Activated naive CD8-positive, alpha-beta T cell treated with anti-CD3 and anti-CD28 coated beads for 36 hours (primary cell): ENCODE data around the gene STPG4. TPM values are rescaled to one million over a fixed set of nuclear protein-coding genes. Genes with fewer than 3 reads are reported as not detected.

Experiments
- DNase-seq: peaks from one replicate; pipeline ENCODE4 v3.0.0; 2021
- H3K27ac Mint-ChIP-seq: one replicate; pipeline ENCODE4 v1.8.0; 2022; ENCODE audit warnings: mild to moderate bottlenecking, moderate library complexity, mixed read lengths
- H3K27me3 Mint-ChIP-seq: one replicate; pipeline ENCODE4 v1.8.0; 2022; ENCODE audit warnings: mild to moderate bottlenecking, mixed read lengths
- H3K36me3 Mint-ChIP-seq: one replicate; pipeline ENCODE4 v1.8.0; 2021; ENCODE audit warnings: mild to moderate bottlenecking, mixed read lengths
- H3K4me1 Mint-ChIP-seq: one replicate; pipeline ENCODE4 v1.8.0; 2021; ENCODE audit warnings: mixed read lengths
- H3K4me3 Mint-ChIP-seq: one replicate; pipeline ENCODE4 v1.8.0; 2022; ENCODE audit warnings: mild to moderate bottlenecking, moderate library complexity, mixed read lengths
- H3K9me3 Mint-ChIP-seq: one replicate; pipeline ENCODE4 v1.8.0; 2022; ENCODE audit warnings: mixed read lengths
- total RNA-seq, 2 experiments: library from RNA; stranded (reverse); gene quantifications; one replicate each; pipeline ENCODE4 v1.2.3, GENCODE V29; 2021

Gene STPG4
- total RNA-seq, 2 experiments from 2014 or later: not detected

- Mint-ChIP-seq H3K9me3 (no peaks in the 10 kb centered on the region), H3K4me3 (no peak overlapping the region), H3K4me1 (peaks cover 36% of the 10 kb centered on the region), H3K36me3 (peaks cover 55% of the 10 kb centered on the region), H3K27ac (peak overlapping the region; percentile 20), H3K27me3 (no peaks in the 10 kb centered on the region)
- no peak for DNase-seq
These were observed 6.4 kb upstream of the STPG4 start for GRCh38 chr2:47161475-47161874.

GRCh38 chr2:47160660-47161059, 5.6 kb upstream of the STPG4 start:
- Mint-ChIP-seq H3K36me3 (peaks cover 54% of the 10 kb centered on the region), H3K4me3 (no peak overlapping the region), H3K4me1 (peaks cover 40% of the 10 kb centered on the region), H3K27ac (peak overlapping the region; percentile 73), H3K27me3 (no peaks in the 10 kb centered on the region), H3K9me3 (no peaks in the 10 kb centered on the region)
- DNase-seq: no peak

GRCh38 chr2:47160211-47160610, 5.1 kb upstream of the STPG4 start:
- peaks cover 38% of the 10 kb centered on the region for H3K4me1 Mint-ChIP-seq
- no peak overlapping the region for H3K27ac Mint-ChIP-seq
- no peaks in the 10 kb centered on the region for H3K27me3 Mint-ChIP-seq
- H3K36me3 Mint-ChIP-seq: peaks cover 52% of the 10 kb centered on the region
- H3K9me3 Mint-ChIP-seq: no peaks in the 10 kb centered on the region
- DNase-seq: no peak
- no peak overlapping the region for H3K4me3 Mint-ChIP-seq

- Mint-ChIP-seq H3K4me1 (peaks cover 32% of the 10 kb centered on the region), H3K27me3 (no peaks in the 10 kb centered on the region), H3K27ac (peak overlapping the region; percentile 40), H3K36me3 (peaks cover 52% of the 10 kb centered on the region), H3K4me3 (no peak overlapping the region), H3K9me3 (no peaks in the 10 kb centered on the region)
- DNase-seq: no peak
These were observed 4.5 kb upstream of the STPG4 start for GRCh38 chr2:47159627-47160026.

GRCh38 chr2:47158576-47158975, 3.5 kb upstream of the STPG4 start:
- no peak overlapping the region for H3K27ac Mint-ChIP-seq
- H3K9me3 Mint-ChIP-seq: no peaks in the 10 kb centered on the region
- peaks cover 29% of the 10 kb centered on the region for H3K4me1 Mint-ChIP-seq
- H3K27me3 Mint-ChIP-seq: no peaks in the 10 kb centered on the region
- peaks cover 48% of the 10 kb centered on the region for H3K36me3 Mint-ChIP-seq
- H3K4me3 Mint-ChIP-seq: no peak overlapping the region
- no peak for DNase-seq

GRCh38 chr2:47152803-47153202, 2.3 kb downstream of the STPG4 start:
- H3K4me1 Mint-ChIP-seq: peaks cover 15% of the 10 kb centered on the region
- peaks cover 33% of the 10 kb centered on the region for H3K36me3 Mint-ChIP-seq
- DNase-seq: no peak
- H3K9me3 Mint-ChIP-seq: peaks cover 3% of the 10 kb centered on the region
- no peak overlapping the region for H3K27ac Mint-ChIP-seq
- H3K4me3 Mint-ChIP-seq: no peak overlapping the region
- no peaks in the 10 kb centered on the region for H3K27me3 Mint-ChIP-seq

GRCh38 chr2:47150175-47150574, 4.9 kb downstream of the STPG4 start:
- H3K36me3 Mint-ChIP-seq: peaks cover 26% of the 10 kb centered on the region
- H3K27ac Mint-ChIP-seq: no peak overlapping the region
- peaks cover 3% of the 10 kb centered on the region for H3K9me3 Mint-ChIP-seq
- DNase-seq: no peak
- H3K27me3 Mint-ChIP-seq: no peaks in the 10 kb centered on the region
- H3K4me3 Mint-ChIP-seq: no peak overlapping the region
- H3K4me1 Mint-ChIP-seq: no peaks in the 10 kb centered on the region

- Mint-ChIP-seq H3K9me3 (peaks cover 3% of the 10 kb centered on the region), H3K27me3 (no peaks in the 10 kb centered on the region), H3K4me3 (no peak overlapping the region), H3K4me1 (no peaks in the 10 kb centered on the region), H3K36me3 (peaks cover 40% of the 10 kb centered on the region), H3K27ac (no peak overlapping the region)
- DNase-seq: no peak
These were observed 8.1 kb downstream of the STPG4 start for GRCh38 chr2:47147021-47147420.

GRCh38 chr2:47145466-47145865, 9.6 kb downstream of the STPG4 start:
- H3K9me3 Mint-ChIP-seq: peaks cover 6% of the 10 kb centered on the region
- H3K4me1 Mint-ChIP-seq: no peaks in the 10 kb centered on the region
- DNase-seq: no peak
- H3K36me3 Mint-ChIP-seq: peaks cover 51% of the 10 kb centered on the region
- no peak overlapping the region for H3K27ac Mint-ChIP-seq
- no peaks in the 10 kb centered on the region for H3K27me3 Mint-ChIP-seq
- no peak overlapping the region for H3K4me3 Mint-ChIP-seq

- Mint-ChIP-seq H3K27me3 (no peaks in the 10 kb centered on the region), H3K4me3 (no peak overlapping the region), H3K9me3 (peaks cover 27% of the 10 kb centered on the region), H3K4me1 (no peaks in the 10 kb centered on the region), H3K27ac (no peak overlapping the region), H3K36me3 (peaks cover 48% of the 10 kb centered on the region)
- no peak for DNase-seq
These were observed 13.6 kb downstream of the STPG4 start for GRCh38 chr2:47141520-47141919.

- Mint-ChIP-seq H3K4me1 (no peaks in the 10 kb centered on the region), H3K27me3 (no peaks in the 10 kb centered on the region), H3K36me3 (peaks cover 11% of the 10 kb centered on the region), H3K9me3 (peaks cover 30% of the 10 kb centered on the region), H3K27ac (no peak overlapping the region), H3K4me3 (no peak overlapping the region)
- no peak for DNase-seq
These were observed 20.6 kb downstream of the STPG4 start for GRCh38 chr2:47134386-47135090.

GRCh38 chr2:47133046-47133445, 22.1 kb downstream of the STPG4 start:
- Mint-ChIP-seq H3K4me1 (no peaks in the 10 kb centered on the region), H3K36me3 (peaks cover 4% of the 10 kb centered on the region), H3K27ac (no peak overlapping the region), H3K27me3 (no peaks in the 10 kb centered on the region), H3K4me3 (no peak overlapping the region), H3K9me3 (peaks cover 22% of the 10 kb centered on the region)
- DNase-seq: no peak

GRCh38 chr2:47129191-47129706, 25.9 kb downstream of the STPG4 start:
- Mint-ChIP-seq H3K36me3 (no peaks in the 10 kb centered on the region), H3K27ac (no peak overlapping the region), H3K27me3 (peaks cover 4% of the 10 kb centered on the region), H3K4me3 (no peak overlapping the region), H3K9me3 (peaks cover 6% of the 10 kb centered on the region), H3K4me1 (no peaks in the 10 kb centered on the region)
- no peak for DNase-seq

GRCh38 chr2:47128705-47129104, 26.4 kb downstream of the STPG4 start:
- no peaks in the 10 kb centered on the region for H3K36me3 Mint-ChIP-seq
- no peak for DNase-seq
- no peaks in the 10 kb centered on the region for H3K4me1 Mint-ChIP-seq
- no peak overlapping the region for H3K27ac Mint-ChIP-seq
- no peak overlapping the region for H3K4me3 Mint-ChIP-seq
- H3K9me3 Mint-ChIP-seq: peaks cover 6% of the 10 kb centered on the region
- H3K27me3 Mint-ChIP-seq: peaks cover 4% of the 10 kb centered on the region

GRCh38 chr2:47127862-47128543, 27.1 kb downstream of the STPG4 start:
- Mint-ChIP-seq H3K4me3 (no peak overlapping the region), H3K4me1 (no peaks in the 10 kb centered on the region), H3K9me3 (peaks cover 6% of the 10 kb centered on the region), H3K27ac (no peak overlapping the region), H3K27me3 (peaks cover 4% of the 10 kb centered on the region), H3K36me3 (no peaks in the 10 kb centered on the region)
- no peak for DNase-seq

- peaks cover 7% of the 10 kb centered on the region for H3K9me3 Mint-ChIP-seq
These were observed 28.3 kb downstream of the STPG4 start for GRCh38 chr2:47126783-47127182.

More at GRCh38 chr2:47126783-47127182, 28.3 kb downstream of the STPG4 start:
- Mint-ChIP-seq H3K36me3 (no peaks in the 10 kb centered on the region), H3K4me3 (no peak overlapping the region), H3K4me1 (no peaks in the 10 kb centered on the region), H3K27ac (no peak overlapping the region), H3K27me3 (peaks cover 4% of the 10 kb centered on the region)
- no peak for DNase-seq
